Activated gamma-delta T cell treated with Interleukin-2 at 50 U/mL for 16 hours (primary cell): ENCODE data around the gene THADA.

Source experiments
- DNase-seq: peaks from one replicate; pipeline ENCODE4 v3.0.0-alpha.2; 2020

Gene THADA

DNA sequence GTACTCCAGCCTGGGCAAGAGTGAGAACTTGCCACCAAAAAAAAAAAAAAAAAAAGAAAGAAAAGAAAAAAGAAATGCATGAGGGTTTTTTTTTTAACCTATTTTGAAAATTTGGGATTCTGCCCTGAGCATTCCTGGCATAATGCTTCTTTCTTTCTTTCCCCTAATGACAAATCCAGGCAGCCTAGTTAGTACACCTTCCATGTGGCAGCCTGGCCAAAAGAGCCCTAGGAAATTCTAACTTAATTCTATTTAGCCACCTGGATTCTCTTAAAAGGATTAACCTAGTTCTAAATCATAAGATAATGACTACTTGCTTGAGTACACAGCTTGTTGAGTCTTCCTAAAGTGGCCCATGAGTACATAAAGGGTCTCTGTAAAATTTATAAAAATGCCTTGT, 160.1 kb downstream of the THADA start:
- no peak for DNase-seq

GRCh38 chr2:43430489-43430888, 165.3 kb downstream of the THADA start:
- DNase-seq = no peak

DNA sequence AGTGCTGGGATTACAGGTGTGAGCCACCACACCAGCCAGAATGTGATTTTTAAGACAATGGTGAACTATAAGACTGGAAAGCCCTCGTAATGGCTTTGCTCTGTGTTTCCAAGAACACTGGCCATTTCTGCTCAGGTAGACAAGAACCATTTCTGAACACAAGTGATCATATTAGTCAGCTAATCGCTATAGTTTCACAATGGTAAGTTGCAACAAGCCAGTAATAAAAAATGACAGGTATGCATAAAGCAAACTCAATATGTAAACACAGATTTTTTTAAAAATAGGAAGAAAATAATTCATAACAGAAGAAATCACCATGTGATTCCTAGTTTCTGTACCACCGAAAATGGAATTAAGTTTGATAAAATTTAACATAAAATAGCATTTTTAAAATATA, 166.5 kb downstream of the THADA start:
- no peak for DNase-seq

DNA sequence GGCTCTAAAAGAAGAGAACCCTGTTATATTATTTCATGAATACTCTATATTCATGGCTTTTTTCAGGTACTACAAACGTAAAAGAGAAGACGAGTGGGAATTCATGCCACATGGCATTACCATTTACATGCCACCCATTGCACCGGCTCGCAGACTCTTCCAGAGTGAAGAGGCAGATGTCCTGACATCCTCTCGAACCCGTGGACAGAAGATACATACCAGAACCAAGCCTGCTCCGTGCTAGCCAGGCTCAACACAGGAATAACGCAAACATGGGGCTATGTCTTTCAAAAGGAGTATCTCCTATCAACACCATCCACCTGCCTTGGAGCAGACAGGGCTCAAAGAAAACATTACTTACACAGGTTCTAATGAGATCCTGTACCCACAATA, 168.8 kb downstream of the THADA start:
- no peak for DNase-seq

- peak; percentile 63 for DNase-seq
Measured at GRCh38 chr2:43426305-43427031, 169.4 kb downstream of the THADA start.

GRCh38 chr2:43425659-43426058, 170.2 kb downstream of the THADA start:
- no peak for DNase-seq

GRCh38 chr2:43424262-43425207, 171.3 kb downstream of the THADA start:
- DNase-seq = no peak

DNA sequence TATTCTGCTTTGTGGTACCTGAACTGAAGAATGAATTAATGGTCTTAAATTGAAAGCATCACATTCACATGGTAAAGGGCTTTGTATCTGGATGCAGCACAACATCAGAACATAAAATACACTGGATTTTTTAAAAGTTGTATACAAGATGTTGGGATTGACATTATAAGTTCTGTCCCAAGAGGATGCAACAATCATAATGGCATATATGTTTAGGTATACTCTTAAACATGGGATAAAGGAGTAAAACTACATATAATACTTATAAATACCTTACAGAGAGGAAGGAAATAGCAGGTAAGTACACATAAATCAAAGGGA, 171.9 kb downstream of the THADA start:
- DNase-seq = no peak

- DNase-seq = no peak
Measured at GRCh38 chr2:43421194-43421593, 174.6 kb downstream of the THADA start.

DNA sequence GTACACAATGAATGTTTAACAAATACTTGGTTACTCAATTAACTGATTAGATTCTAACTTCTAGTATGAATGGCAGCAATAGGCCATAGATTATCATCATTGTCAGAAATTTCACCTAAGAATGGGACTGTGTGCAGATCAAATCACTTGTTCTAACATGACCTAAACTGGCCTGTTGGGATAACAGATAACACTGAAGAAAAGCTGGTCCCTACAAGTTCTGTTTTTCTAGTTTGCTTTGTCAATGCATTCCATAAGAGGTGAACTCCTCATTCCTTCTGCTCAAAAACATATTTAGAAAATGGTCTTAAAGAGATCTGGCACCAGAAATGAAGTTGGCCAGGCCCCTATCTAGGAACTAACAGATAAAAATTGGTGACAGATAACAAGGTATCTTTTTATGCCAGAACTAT, 175.4 kb downstream of the THADA start:
- DNase-seq = no peak

GRCh38 chr2:43419876-43420275, 176.0 kb downstream of the THADA start:
- DNase-seq = no peak

- DNase-seq = no peak
Measured at GRCh38 chr2:43419243-43419642, 176.6 kb downstream of the THADA start.

GRCh38 chr2:43418680-43419079, 177.2 kb downstream of the THADA start:
- DNase-seq = no peak

- no peak for DNase-seq
Measured at GRCh38 chr2:43417300-43417699, 178.5 kb downstream of the THADA start.

GRCh38 chr2:43415592-43415991, 180.2 kb downstream of the THADA start:
- DNase-seq = no peak

GRCh38 chr2:43414586-43415135, 181.2 kb downstream of the THADA start:
- DNase-seq = no peak

- no peak for DNase-seq
Measured at GRCh38 chr2:43414033-43414432, 181.8 kb downstream of the THADA start.

- no peak for DNase-seq
Measured at GRCh38 chr2:43412114-43412753, 183.6 kb downstream of the THADA start.

- DNase-seq = no peak
Measured at GRCh38 chr2:43410055-43410604, 185.7 kb downstream of the THADA start.

DNA sequence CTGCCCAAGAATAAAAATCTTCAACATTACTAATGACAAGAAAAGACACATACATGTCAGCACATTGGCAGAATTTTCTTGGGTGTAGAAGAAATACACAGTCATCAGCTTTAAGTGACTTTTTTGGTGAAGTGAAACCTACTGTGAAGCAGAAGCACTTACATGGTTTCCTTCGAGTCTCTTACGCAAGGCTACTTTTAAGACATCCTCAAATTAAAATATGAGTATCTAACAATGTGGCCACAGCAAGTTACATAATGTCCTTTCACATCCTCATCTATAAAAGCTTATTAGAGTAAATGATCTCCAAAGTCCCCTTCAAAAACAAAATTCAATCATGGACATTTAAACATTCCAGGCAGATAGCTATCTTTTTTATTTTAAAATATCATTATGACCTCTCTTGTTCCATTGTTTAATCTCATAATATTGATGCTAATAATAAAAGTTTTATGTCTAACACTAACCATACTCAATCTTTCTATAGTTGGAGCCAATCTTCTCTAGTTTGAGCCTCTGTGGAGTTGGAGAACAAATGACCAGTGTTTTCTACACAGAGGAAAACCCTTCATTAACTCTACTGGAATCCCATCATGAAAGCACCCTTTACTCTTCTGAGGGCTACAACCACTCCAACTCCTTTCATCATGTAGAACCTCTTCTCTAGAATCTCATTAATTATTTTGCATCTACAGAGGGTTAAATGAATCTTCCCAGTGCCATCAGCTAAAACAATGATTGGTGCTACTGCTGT, 187.3 kb downstream of the THADA start:
- DNase-seq = no peak

GRCh38 chr2:43407935-43408334, 187.9 kb downstream of the THADA start:
- no peak for DNase-seq

DNA sequence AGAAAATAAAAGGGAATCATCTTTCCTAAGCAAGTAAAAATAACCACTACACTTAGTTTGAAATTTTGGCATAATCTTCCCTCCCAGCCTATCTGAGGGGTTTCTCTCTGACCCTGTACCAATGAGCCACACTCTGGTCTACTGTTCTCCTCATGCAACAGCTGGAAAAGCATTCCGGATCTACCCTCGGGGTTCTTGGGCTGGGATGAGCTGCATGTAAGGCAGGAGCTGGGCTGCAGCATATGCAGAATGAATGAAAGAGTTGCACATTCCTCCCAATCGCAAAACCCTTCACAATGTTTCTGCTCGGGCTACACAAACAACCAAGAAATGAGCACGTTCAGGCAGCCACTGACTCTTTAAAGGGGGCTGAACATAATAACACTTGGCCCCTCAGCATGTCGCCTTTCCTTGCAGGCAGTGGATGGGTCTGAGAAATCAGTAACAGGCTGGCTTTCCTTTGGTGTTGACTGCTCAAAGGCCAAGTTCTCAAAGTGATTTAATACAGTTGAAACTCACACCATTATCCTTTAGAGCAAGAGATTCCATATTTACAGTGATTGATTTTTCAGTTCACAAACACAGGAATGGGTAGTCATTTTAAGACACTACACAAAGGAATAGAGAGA, 189.1 kb downstream of the THADA start:
- DNase-seq = no peak
